ENCODE results near the gene TSC22D1.

TSC22D1 gene

DNA sequence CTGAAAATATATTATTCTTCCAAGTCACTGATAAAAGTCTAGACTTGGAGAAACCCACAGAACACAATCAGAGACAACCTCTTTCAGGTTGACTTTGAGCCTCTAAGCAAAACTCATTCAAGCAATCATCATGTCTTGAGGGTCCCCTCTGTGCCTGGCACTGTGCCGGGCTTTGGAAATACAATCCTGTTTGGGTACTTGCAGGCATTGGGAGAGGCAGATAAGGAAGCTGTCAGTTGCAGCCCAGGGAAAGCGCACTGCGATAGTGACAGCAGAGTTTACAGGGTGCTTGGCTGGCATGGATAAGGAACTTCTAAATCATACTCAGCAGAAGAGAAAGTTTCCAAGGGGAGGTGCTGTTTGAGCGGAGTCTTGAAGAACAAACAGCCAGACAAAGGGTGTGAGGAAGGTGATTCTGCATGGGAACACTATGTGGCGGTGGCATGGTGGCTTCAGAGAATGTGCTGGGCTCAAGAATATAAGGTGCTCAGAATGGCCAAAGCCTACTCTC is 193.4 kb downstream of the TSC22D1 start:
- DNase-seq (ENCODE audit: low spot score): no peak

Measured in iPS-NIHi11 (cell line).